GM12864 (cell line): ENCODE measurements around the gene ACLY.

Source experiments
- DNase-seq: peaks from one replicate; pipeline ENCODE4 v3.0.0-alpha.2; 2011; ENCODE audit warnings: low read depth
- H3K4me3 ChIP-seq: 2 replicates; pipeline ENCODE4 v1.5.1; 2011; ENCODE audit warnings: mild to moderate bottlenecking, low read depth, low read length, control low read depth
- CTCF ChIP-seq: IDR thresholded peaks from 2 replicates; pipeline ENCODE4 v1.5.1; 2011; ENCODE audit warnings: low read depth, mild to moderate bottlenecking, moderate library complexity, low read length, control low read depth, inconsistent platforms; ENCODE audit errors: missing control alignments

ACLY gene

GRCh38 chr17:41904242-41904841 lies 14.4 kb downstream of the ACLY start:
- TF ChIP-seq CTCF, result no peak
- no peak for DNase-seq
- no peak overlapping the region for H3K4me3 ChIP-seq

- no peak for TF ChIP-seq CTCF
- no peak for DNase-seq
- H3K4me3 ChIP-seq, result no peak overlapping the region
These were observed 17.1 kb downstream of the ACLY start for GRCh38 chr17:41901646-41902045.

DNA sequence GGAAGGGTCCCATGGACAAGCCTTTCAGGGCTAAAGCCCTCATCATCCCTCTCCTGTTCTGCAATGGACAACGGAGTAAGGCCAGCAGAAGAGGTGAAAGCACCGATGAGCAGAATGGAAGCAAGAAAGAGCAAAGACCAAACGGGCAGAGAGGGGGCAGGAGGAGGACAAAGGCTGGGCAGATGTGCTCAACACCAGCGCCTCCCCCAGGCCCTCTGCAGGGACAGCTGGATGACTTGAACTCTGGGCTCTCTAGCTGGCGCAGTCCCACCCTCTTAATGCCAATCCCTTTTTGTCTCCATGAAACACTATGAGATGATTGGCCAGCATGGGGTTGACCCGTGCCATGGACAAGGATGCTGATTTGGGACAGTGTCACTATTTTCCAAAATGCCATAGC lies 22.0 kb downstream of the ACLY start:
- no peak overlapping the region for H3K4me3 ChIP-seq
- TF ChIP-seq CTCF, result no peak
- no peak for DNase-seq

DNA sequence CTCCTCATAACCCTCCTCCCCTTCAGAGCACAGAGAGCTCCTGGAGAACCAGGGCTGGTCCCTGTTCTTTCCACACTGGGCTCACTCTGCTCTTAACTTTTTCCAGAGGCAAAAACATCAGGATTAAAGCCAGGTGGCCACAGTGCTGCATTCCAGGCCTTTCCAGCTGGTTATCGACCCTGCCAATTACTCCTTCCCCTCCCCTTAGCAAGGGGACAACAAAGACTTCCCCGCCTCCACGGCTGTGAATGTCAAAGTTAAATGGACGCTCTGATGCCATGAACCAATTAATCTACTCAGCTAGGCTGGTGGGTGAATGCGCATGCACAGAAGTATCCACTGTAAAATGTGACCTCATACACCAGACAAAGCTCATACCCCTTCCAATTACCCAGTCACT lies 23.1 kb downstream of the ACLY start:
- DNase-seq, result no peak
- H3K4me3 ChIP-seq, result no peak overlapping the region
- no peak for TF ChIP-seq CTCF

- no peak overlapping the region for H3K4me3 ChIP-seq
- no peak for DNase-seq
- TF ChIP-seq CTCF, result no peak
These were observed 23.9 kb downstream of the ACLY start for GRCh38 chr17:41894791-41895331.

DNA sequence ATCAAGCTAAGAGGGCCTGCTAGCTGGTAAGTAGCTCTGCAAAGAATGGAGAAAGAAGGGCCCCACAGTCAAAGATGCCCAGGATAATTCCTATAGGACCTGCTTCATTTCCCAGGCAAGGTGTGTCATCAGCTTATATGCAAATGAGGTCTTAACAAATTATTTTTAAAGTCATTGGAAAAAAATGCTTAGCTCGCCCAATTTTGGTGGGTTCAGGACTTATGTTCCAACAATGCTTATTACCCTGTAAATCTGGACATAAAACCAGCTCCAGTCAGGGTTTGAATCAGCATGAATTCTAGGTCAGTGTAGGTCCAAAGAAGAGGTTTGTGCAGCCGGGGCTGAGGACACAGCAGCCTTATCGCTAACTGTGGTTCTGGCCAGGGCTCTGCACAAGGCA lies 25.4 kb downstream of the ACLY start:
- no peak overlapping the region for H3K4me3 ChIP-seq
- no peak for DNase-seq
- no peak for TF ChIP-seq CTCF

DNA sequence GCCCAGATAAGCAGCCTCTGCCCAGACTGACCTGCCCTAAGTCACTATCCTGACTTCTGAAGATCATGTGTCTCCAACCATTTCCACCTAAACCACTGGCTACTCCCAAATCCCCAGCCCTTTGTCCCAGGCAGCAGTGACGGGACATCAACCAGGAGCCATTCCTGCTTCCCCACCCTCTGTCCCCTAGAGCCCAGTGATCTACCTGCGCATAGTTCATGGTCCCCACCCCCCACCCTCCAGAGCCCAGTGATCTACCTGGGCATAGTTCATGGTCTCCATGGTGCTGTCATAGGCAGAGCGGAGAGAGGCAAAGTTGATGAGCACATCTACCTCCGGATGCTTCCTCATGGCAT lies 26.8 kb downstream of the ACLY start:
- no peak overlapping the region for H3K4me3 ChIP-seq
- no peak for DNase-seq
- no peak for TF ChIP-seq CTCF
